Muscle layer of duodenum (tissue), 2 donors: ENCODE results near the gene ZNHIT2.
A peak's percentile ranks its signal among the peaks of the same experiment; 100 is the strongest.

ENCODE experiments used
- H3K27ac ChIP-seq: one replicate; pipeline ENCODE4 v1.7.0; 2013; ENCODE audit warnings: mild to moderate bottlenecking, low read length
- H3K27me3 ChIP-seq: one replicate; pipeline ENCODE4 v1.7.0; 2013; ENCODE audit warnings: low read depth, mild to moderate bottlenecking, control low read depth, low read length
- H3K36me3 ChIP-seq, 2 donors: one replicate each; pipeline ENCODE4 v1.7.0; 2013; ENCODE audit warnings: low read length in 2 of 2, control low read depth in 1 of 2, mild to moderate bottlenecking in 1 of 2; ENCODE audit not compliant: insufficient read depth in 2 of 2, control insufficient read depth in 1 of 2
- H3K4me1 ChIP-seq, 2 donors: one replicate each; pipeline ENCODE4 v1.7.0; 2013; ENCODE audit warnings: low read length in 2 of 2, mild to moderate bottlenecking in 2 of 2, control low read depth in 1 of 2, moderate library complexity in 1 of 2; ENCODE audit not compliant: insufficient read depth in 2 of 2, control insufficient read depth in 1 of 2
- H3K4me3 ChIP-seq, 2 donors: one replicate each; pipeline ENCODE4 v1.7.0; 2013; ENCODE audit warnings: low read length in 2 of 2, low read depth in 1 of 2, mild to moderate bottlenecking in 1 of 2
- H3K9me3 ChIP-seq, 2 donors: one replicate each; pipeline ENCODE4 v1.7.0; 2013; ENCODE audit warnings: low read length in 2 of 2, control low read depth in 1 of 2, mild to moderate bottlenecking in 1 of 2; ENCODE audit not compliant: control insufficient read depth in 1 of 2
- donor health status: healthy.

Gene ZNHIT2

GRCh38 chr11:65115361-65116082 lies 2.0 kb downstream of the ZNHIT2 start:
- H3K9me3 ChIP-seq, result no peaks in the 10 kb centered on the region
- peaks cover 16 to 18% of the 10 kb centered on the region in 2 donors for H3K36me3 ChIP-seq
- H3K27me3 ChIP-seq, result no peaks in the 10 kb centered on the region
- H3K4me3 ChIP-seq, result no peak overlapping the region
- no peak overlapping the region for H3K27ac ChIP-seq
- peaks cover 4 to 49% of the 10 kb centered on the region in 2 donors for H3K4me1 ChIP-seq

DNA sequence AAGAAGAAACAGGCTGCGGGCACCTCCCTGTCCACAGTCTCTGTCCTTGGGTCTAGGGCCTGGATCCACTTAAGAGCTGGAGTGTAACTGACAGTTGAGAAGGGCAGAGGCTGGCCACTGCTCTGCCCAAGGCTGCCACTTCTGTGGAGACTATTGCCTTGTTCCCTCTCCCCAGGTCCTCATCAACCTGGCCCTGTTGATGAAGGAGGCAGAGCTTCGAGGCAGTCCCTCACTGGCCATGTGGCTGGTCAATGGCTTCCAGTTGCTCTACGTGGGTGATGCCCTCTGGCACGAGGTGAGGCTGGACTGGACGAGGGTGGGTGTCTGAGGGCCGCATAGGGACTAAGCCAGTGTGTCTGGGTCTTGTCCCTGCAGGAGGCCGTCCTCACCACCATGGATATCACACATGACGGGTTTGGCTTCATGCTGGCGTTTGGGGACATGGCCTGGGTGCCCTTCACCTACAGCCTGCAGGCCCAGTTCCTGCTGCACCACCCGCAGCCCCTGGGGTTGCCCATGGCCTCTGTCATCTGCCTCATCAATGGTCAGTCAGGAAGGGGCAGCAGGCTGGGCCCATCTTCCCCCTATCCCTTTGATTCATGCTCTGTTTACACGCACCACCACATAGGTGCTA lies 2.8 kb downstream of the ZNHIT2 start:
- Histone ChIP-seq H3K27me3 (no peaks in the 10 kb centered on the region), H3K4me3 (no peak overlapping the region), H3K36me3 (peaks cover 10 to 11% of the 10 kb centered on the region in 2 donors), H3K27ac (no peak overlapping the region), H3K9me3 (no peaks in the 10 kb centered on the region), H3K4me1 (peaks cover 4 to 51% of the 10 kb centered on the region in 2 donors)

- Histone ChIP-seq H3K9me3 (no peaks in the 10 kb centered on the region), H3K27ac (no peak overlapping the region), H3K4me3 (no peak overlapping the region), H3K4me1 (peaks cover 4 to 51% of the 10 kb centered on the region in 2 donors), H3K27me3 (no peaks in the 10 kb centered on the region), H3K36me3 (peaks cover 9 to 17% of the 10 kb centered on the region in 2 donors)
Measured at GRCh38 chr11:65113839-65114238, 3.7 kb downstream of the ZNHIT2 start.

- H3K27me3 ChIP-seq, result no peaks in the 10 kb centered on the region
- H3K4me1 ChIP-seq, result peaks cover 4 to 51% of the 10 kb centered on the region in 2 donors
- H3K4me3 ChIP-seq, result peak overlapping the region in 1 of 2 donors; percentile 76
- H3K9me3 ChIP-seq, result no peaks in the 10 kb centered on the region
- H3K27ac ChIP-seq, result no peak overlapping the region
- peaks cover 5 to 19% of the 10 kb centered on the region in 2 donors for H3K36me3 ChIP-seq
Measured at GRCh38 chr11:65113361-65113756, 4.1 kb downstream of the ZNHIT2 start.

- Histone ChIP-seq H3K27ac (no peak overlapping the region), H3K4me1 (peaks cover 4 to 51% of the 10 kb centered on the region in 2 donors), H3K4me3 (peak overlapping the region; percentile 62 to 76), H3K27me3 (no peaks in the 10 kb centered on the region), H3K36me3 (peaks cover 4 to 23% of the 10 kb centered on the region in 2 donors), H3K9me3 (no peaks in the 10 kb centered on the region)
Measured at GRCh38 chr11:65112546-65113360, 4.7 kb downstream of the ZNHIT2 start.

GRCh38 chr11:65111744-65112545 lies 5.6 kb downstream of the ZNHIT2 start, which contains the start of gene TM7SF2:
TM7SF2 (plus strand) TSS chr11:65111872; CDS start chr11:65112016, 144 bp downstream.
- peaks cover 4 to 49% of the 10 kb centered on the region in 2 donors for H3K4me1 ChIP-seq
- H3K27me3 ChIP-seq, result no peaks in the 10 kb centered on the region
- H3K36me3 ChIP-seq, result peaks cover 4 to 29% of the 10 kb centered on the region in 2 donors
- H3K27ac ChIP-seq, result no peak within 1 kb of the TSS
- no peaks in the 10 kb centered on the region for H3K9me3 ChIP-seq
- H3K4me3 ChIP-seq, result peak within 1 kb of the TSS; percentile 62 to 76

- Histone ChIP-seq H3K27me3 (no peaks in the 10 kb centered on the region), H3K36me3 (peaks cover 4 to 32% of the 10 kb centered on the region in 2 donors), H3K4me3 (peak overlapping the region in 1 of 2 donors; percentile 76), H3K4me1 (peaks cover 2 to 42% of the 10 kb centered on the region in 2 donors), H3K9me3 (no peaks in the 10 kb centered on the region), H3K27ac (no peak overlapping the region)
Measured at GRCh38 chr11:65111159-65111743, 6.2 kb downstream of the ZNHIT2 start.

DNA sequence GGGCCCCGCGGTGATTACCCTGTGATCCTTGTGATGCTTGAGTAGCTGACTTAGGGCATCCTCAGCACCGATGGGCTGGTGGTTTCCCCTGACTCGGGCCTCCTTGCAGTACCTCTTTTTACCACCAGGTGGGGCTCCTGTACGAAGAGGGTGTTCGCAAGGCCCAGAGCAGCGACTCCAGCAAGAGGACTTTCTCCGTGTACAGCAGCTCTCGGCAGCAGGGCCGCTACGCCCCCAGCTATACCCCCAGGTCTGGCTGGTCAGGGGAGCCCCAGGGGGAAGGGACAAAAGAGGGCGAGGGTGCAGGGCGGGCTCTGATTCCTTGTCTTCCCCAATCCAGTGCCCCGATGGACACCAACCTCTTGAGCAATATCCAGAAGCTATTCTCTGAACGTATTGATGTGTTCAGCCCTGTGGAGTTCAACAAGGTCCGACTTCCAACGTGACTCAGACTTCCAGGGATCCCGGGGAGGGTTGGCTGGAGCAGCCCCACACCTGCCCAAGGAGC lies 7.1 kb downstream of the ZNHIT2 start:
- H3K4me3 ChIP-seq, result no peak overlapping the region

DNA sequence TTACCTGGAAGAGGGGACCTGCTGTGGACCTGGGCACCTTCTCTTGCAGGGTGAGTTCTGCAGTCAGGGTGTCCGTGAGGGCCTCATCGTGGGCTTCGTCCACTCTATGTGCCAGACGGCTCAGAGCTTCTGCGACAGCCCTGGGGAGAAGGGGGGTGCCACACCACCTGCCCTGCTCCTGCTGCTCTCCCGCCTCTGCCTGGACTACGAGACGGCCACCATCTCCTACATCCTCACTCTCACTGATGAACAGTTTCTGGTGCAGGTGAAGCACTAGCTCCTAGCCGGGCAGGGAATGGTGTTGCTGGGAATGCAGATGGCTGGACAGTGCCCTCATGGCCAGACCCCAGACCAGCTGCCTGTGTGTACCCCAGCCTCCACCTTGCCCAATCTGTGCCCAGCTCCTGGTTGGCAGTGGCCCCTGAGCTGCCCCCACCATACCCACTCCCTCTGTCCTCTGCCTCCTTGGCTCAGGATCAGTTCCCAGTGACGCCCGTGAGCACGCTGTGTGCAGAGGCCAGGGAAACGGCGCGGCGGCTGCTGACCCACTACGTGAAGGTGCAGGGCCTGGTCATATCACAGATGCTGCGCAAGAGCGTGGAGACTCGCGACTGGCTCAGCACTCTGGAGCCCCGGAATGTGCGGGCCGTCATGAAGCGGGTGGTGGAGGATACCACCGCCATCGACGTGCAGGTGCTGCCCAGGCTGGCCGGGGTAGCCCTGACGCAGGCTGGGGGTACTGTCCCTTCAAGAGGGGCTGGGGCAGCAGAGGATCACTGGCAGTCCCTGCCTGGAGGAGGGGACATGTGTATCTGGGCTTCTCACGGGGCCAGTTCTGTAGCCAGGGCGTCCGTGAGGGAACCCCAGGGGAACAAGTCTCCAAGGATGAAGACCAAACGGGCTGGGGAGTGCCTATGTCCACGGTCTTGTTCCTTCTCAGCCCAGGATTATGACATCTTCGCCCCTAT lies 8.0 kb downstream of the ZNHIT2 start:
- Histone ChIP-seq H3K27ac (no peak overlapping the region), H3K4me1 (peaks cover 0 to 35% of the 10 kb centered on the region in 2 donors), H3K27me3 (no peaks in the 10 kb centered on the region), H3K36me3 (peaks cover 0 to 32% of the 10 kb centered on the region in 2 donors), H3K4me3 (no peak overlapping the region), H3K9me3 (no peaks in the 10 kb centered on the region)

More for the DNA sequence above, 7.1 kb downstream of the ZNHIT2 start:
- no peaks in the 10 kb centered on the region for H3K9me3 ChIP-seq
- no peak overlapping the region for H3K27ac ChIP-seq
- no peaks in the 10 kb centered on the region for H3K27me3 ChIP-seq
- peaks cover 0 to 35% of the 10 kb centered on the region in 2 donors for H3K4me1 ChIP-seq
- peaks cover 0 to 32% of the 10 kb centered on the region in 2 donors for H3K36me3 ChIP-seq
